HCT116 (cell line): ENCODE results near the gene BIN2. TPM values are rescaled to one million over a fixed set of nuclear protein-coding genes. Genes with fewer than 3 reads are reported as not detected.

ENCODE experiments used
- ATAC-seq: fragments of 200-7000 bp; cut with Tn5 transposase; 2 replicates; pipeline ENCODE4 v1.9.1; 2020; ENCODE audit warnings: mild to moderate bottlenecking, moderate library complexity
- BruUV-seq: library from RNA; stranded (reverse); fragments of 400-500 nt; replicated peaks from 2 replicates; lab custom pipeline; 2021; lab: Mats Ljungman, UMichigan
- CTCF ChIA-PET: fragments of 300-600 bp; sonication (Branson Sonifier 250); formaldehyde crosslinking; loops from one replicate; lab custom pipeline; 2021; ENCODE audit warnings: antibody characterized with exemption; lab: Charles Lee
- POLR2A ChIA-PET: fragments of 300-600, 350-600 bp; sonication (Branson Sonifier 250); formaldehyde crosslinking; loops from one replicate; lab custom pipeline; 2021; ENCODE audit warnings: antibody characterized with exemption; lab: Charles Lee
- RAD21 ChIA-PET, 2 experiments: fragments of 300-600 bp; sonication (Branson Sonifier 250); formaldehyde crosslinking; loops; one replicate each; lab custom pipeline; 2023; ENCODE audit warnings: low total read pairs in 2 of 2; ENCODE audit not compliant: uncharacterized antibody in 2 of 2, unreplicated experiment in 2 of 2, low non-redundant PET in 1 of 2; lab: Charles Lee
- DNase-seq: peaks from one replicate; pipeline ENCODE4 v3.0.0-alpha.2; 2010; ENCODE audit warnings: low read depth, low spot score
- H2AFZ ChIP-seq: fragments of 200-600 bp; shearing (Covaris generic), sonication (generic); 2 replicates; pipeline ENCODE4 v1.6.1; 2017; ENCODE audit warnings: low read depth, mixed run types, mixed read lengths, antibody characterized with exemption, low read length; ENCODE audit not compliant: poor library complexity, severe bottlenecking
- H3K27ac ChIP-seq: 2 replicates; pipeline ENCODE4 v1.5.1; 2012; ENCODE audit warnings: low read depth, low read length
- H3K27me3 ChIP-seq: fragments of 200-600 bp; sonication (generic); 2 replicates; pipeline ENCODE4 v1.6.1; 2016; ENCODE audit warnings: mixed run types, low read length, mixed read lengths; ENCODE audit not compliant: insufficient read depth
- H3K36me3 ChIP-seq, 2 experiments: fragments of 200-500 bp in 1 of 2; fragments of 200-600 bp in 1 of 2; sonication (Bioruptor generic) in 1 of 2; sonication (generic) in 1 of 2; 2 replicates each; pipeline versions ENCODE4 v1.5.1 to v1.6.1; 2014 to 2016; ENCODE audit warnings: low read length in 2 of 2, inconsistent platforms in 1 of 2, mixed read lengths in 1 of 2, mixed run types in 1 of 2; ENCODE audit not compliant: insufficient read depth in 2 of 2, control insufficient read depth in 1 of 2
- H3K4me1 ChIP-seq, 2 experiments: fragments of 200-600 bp in 1 of 2; sonication (generic) in 1 of 2; 2 replicates each; pipeline versions ENCODE4 v1.5.1 to v1.6.1; 2012 to 2017; ENCODE audit warnings: low read length in 2 of 2, inconsistent platforms in 1 of 2, mild to moderate bottlenecking in 1 of 2, mixed read lengths in 1 of 2, mixed run types in 1 of 2, moderate library complexity in 1 of 2; ENCODE audit not compliant: insufficient read depth in 2 of 2, control insufficient read depth in 1 of 2
- H3K4me2 ChIP-seq: fragments of 200-600 bp; sonication (generic); 2 replicates; pipeline ENCODE4 v1.6.1; 2017; ENCODE audit warnings: mixed run types, low read length, mixed read lengths
- H3K4me3 ChIP-seq, 2 experiments: fragments of 200-600 bp in 1 of 2; sonication (generic) in 1 of 2; replicated peaks in 1 of 2; 2 replicates each; pipeline ENCODE4 v1.5.1; 2011 to 2016; ENCODE audit warnings: low read length in 2 of 2, control low read depth in 1 of 2, low read depth in 1 of 2, mild to moderate bottlenecking in 1 of 2, mixed read lengths in 1 of 2, mixed run types in 1 of 2
- H3K79me2 ChIP-seq: fragments of 200-600 bp; sonication (generic); 2 replicates; pipeline ENCODE4 v1.6.1; 2017; ENCODE audit warnings: mild to moderate bottlenecking, mixed run types, low read length, moderate library complexity, mixed read lengths; ENCODE audit not compliant: insufficient read depth
- H3K9ac ChIP-seq: fragments of 200-600 bp; sonication (generic); 2 replicates; pipeline ENCODE4 v1.6.1; 2016; ENCODE audit warnings: low read length, mixed read lengths
- H3K9me2 ChIP-seq: fragments of 200-600 bp; sonication (generic), shearing (Covaris generic); 2 replicates; pipeline ENCODE4 v1.6.1; 2017; ENCODE audit warnings: mixed run types, mild to moderate bottlenecking, moderate library complexity; ENCODE audit not compliant: insufficient read depth
- H3K9me3 ChIP-seq, 2 experiments: fragments of 200-500 bp in 1 of 2; fragments of 200-600 bp in 1 of 2; sonication (Bioruptor generic) in 1 of 2; sonication (generic) in 1 of 2; 2 replicates each; pipeline ENCODE4 v1.6.1; 2014 to 2017; ENCODE audit warnings: low read length in 2 of 2, mixed read lengths in 2 of 2, inconsistent platforms in 1 of 2, low read depth in 1 of 2, mild to moderate bottlenecking in 1 of 2, mixed run types in 1 of 2, moderate library complexity in 1 of 2; ENCODE audit not compliant: control insufficient read depth in 1 of 2, insufficient read depth in 1 of 2
- H4K20me1 ChIP-seq: fragments of 200-600 bp; sonication (generic), shearing (Covaris generic); 2 replicates; pipeline ENCODE4 v1.6.1; 2017; ENCODE audit warnings: mixed run types, mild to moderate bottlenecking, moderate library complexity; ENCODE audit not compliant: insufficient read depth
- CBX3 ChIP-seq: IDR thresholded peaks from 2 replicates; pipeline ENCODE4 v1.6.1; 2012; ENCODE audit warnings: low read depth
- EZH2 ChIP-seq: fragments of 200-600 bp; sonication (generic); IDR thresholded peaks from 2 replicates; pipeline ENCODE4 v1.6.1; 2017; ENCODE audit warnings: antibody characterized with exemption, mixed run types
- EZH2phosphoT487 ChIP-seq: fragments of 200-600 bp; IDR thresholded peaks from 2 replicates; pipeline ENCODE4 v1.6.1; 2018; ENCODE audit warnings: antibody characterized with exemption, borderline replicate concordance
- FOSL1 ChIP-seq: IDR thresholded peaks from 2 replicates; pipeline ENCODE4 v1.6.1; 2012; ENCODE audit warnings: low read depth
- JUND ChIP-seq: IDR thresholded peaks from 2 replicates; pipeline ENCODE4 v1.6.1; 2012
- SIN3A ChIP-seq: IDR thresholded peaks from 2 replicates; pipeline ENCODE4 v1.6.1; 2012; ENCODE audit warnings: low read depth
- SP1 ChIP-seq: IDR thresholded peaks from 2 replicates; pipeline ENCODE4 v1.6.1; 2012; ENCODE audit warnings: low read depth
- SRF ChIP-seq: IDR thresholded peaks from 2 replicates; pipeline ENCODE4 v1.6.1; 2012; ENCODE audit warnings: low read depth
- intact Hi-C: fragments of 100-400 bp; cut with micrococcal nuclease; formaldehyde crosslinking; loops from 2 replicates; pipeline ENCODE4 v1.10.0; 2022
- total RNA-seq: library from RNA; stranded (reverse); gene quantifications from one replicate; pipeline ENCODE4 v1.2.1, GENCODE V29; 2021; ENCODE audit not compliant: unreplicated experiment
- TF ChIP-seq, protein P1 (sequence below): IDR thresholded peaks from 2 replicates; pipeline ENCODE4 v1.6.1; 2012
- TF ChIP-seq, protein P2 (sequence below): IDR thresholded peaks from 2 replicates; pipeline ENCODE4 v1.6.1; 2011; ENCODE audit warnings: mild to moderate bottlenecking, low read length, moderate library complexity; ENCODE audit not compliant: insufficient replicate concordance; ENCODE audit errors: extremely low read depth

The BIN2 gene
- total RNA-seq, 1 experiment from 2014 or later, result 0.22 TPM

DNA sequence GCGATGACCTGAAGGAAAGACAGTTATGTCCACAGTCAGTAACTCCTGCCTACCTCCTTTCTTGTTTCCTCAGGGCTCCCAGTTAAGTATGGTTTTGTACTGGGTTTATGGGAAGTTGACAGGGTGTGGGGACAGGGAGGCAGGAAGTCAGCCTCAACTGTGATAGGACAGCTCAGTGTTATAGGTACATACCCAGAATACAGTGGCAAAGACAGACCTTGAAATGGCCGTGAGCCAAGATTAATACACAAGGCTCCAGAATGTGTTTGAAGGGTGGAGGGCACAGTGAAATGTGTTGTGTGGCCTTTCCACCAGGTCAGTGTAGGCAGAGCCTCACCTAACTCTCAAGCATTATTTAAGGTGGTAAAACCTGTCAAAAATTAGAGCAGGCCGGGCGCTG lies 4.6 kb upstream of the BIN2 start:
- DNase-seq, result no peak
- intact Hi-C loops, result no loop called here
- no peaks in the 10 kb centered on the region for H4K20me1 ChIP-seq
- H3K27me3 ChIP-seq, result no peaks in the 10 kb centered on the region
- H3K36me3 ChIP-seq, result no peaks in the 10 kb centered on the region
- no peak overlapping the region for H3K4me2 ChIP-seq
- H3K79me2 ChIP-seq, result no peaks in the 10 kb centered on the region
- ATAC-seq, result no peak
- no TSS peak for BruUV-seq
- no peak overlapping the region for H2AFZ ChIP-seq
- H3K4me3 ChIP-seq, result no peak overlapping the region
- no peaks in the 10 kb centered on the region for H3K9me2 ChIP-seq
- TF ChIP-seq, protein P1, sequence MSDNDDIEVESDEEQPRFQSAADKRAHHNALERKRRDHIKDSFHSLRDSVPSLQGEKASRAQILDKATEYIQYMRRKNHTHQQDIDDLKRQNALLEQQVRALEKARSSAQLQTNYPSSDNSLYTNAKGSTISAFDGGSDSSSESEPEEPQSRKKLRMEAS, result no peak
- H3K27ac ChIP-seq, result no peak overlapping the region
- H3K4me1 ChIP-seq, result peaks cover 0 to 4% of the 10 kb centered on the region in 2 experiments; a peak in 1 of 4 replicates
- no peaks in the 10 kb centered on the region for H3K9me3 ChIP-seq
- CTCF ChIA-PET, result no interaction called here
- POLR2A ChIA-PET, result no interaction called here
- H3K9ac ChIP-seq, result no peak overlapping the region
- RAD21 ChIA-PET, result no interaction called here

DNA sequence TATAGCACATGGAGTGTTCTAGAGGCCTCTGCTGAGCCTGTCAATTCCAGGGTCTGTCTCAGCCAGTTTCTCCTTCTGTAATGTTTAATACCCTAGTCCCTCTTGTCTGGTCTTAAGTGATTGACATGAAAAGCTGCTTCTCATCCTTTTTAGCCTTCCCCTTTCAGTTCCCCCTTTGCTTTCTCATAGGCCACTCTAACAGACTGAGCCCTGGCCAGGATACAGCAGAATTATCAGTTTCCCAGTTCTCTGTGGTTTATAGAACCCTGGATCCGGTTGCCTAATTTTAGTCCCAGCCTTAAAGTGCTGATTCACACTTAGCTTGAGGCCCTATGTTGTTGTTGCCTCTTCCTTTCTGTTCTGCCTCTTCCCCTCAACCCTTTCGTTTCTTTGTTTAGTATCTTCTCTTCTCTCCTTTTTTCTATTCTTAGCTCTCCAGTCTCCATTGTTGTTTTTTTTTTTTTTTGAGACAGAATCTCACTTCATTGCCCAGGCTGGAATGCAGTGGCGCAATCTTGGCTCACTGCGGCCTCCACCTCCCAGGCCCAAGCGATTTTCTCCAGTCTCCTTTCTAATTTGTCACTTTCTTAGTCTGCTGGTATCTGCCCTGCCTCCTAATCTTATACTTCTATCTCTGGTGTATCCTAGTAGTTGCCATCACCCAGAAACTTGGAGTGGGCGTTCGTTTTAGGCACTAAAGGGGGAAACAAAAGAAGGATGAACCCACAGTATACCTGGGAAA lies 2.9 kb upstream of the BIN2 start:
- H2AFZ ChIP-seq, result no peak overlapping the region
- no peak overlapping the region for H3K27ac ChIP-seq

More for the DNA sequence above, 2.9 kb upstream of the BIN2 start:
- ChIA-PET POLR2A (no interaction called here), RAD21 (no interaction called here)
- Histone ChIP-seq H4K20me1 (no peaks in the 10 kb centered on the region), H3K4me3 (no peak overlapping the region), H3K9ac (no peak overlapping the region), H3K36me3 (no peaks in the 10 kb centered on the region), H3K27me3 (no peaks in the 10 kb centered on the region)
- TF ChIP-seq SRF, result no peak
- TF ChIP-seq, protein P2, sequence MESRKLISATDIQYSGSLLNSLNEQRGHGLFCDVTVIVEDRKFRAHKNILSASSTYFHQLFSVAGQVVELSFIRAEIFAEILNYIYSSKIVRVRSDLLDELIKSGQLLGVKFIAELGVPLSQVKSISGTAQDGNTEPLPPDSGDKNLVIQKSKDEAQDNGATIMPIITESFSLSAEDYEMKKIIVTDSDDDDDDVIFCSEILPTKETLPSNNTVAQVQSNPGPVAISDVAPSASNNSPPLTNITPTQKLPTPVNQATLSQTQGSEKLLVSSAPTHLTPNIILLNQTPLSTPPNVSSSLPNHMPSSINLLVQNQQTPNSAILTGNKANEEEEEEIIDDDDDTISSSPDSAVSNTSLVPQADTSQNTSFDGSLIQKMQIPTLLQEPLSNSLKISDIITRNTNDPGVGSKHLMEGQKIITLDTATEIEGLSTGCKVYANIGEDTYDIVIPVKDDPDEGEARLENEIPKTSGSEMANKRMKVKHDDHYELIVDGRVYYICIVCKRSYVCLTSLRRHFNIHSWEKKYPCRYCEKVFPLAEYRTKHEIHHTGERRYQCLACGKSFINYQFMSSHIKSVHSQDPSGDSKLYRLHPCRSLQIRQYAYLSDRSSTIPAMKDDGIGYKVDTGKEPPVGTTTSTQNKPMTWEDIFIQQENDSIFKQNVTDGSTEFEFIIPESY, result no peak
- no peak for TF ChIP-seq EZH2phosphoT487
- TF ChIP-seq JUND, result no peak
- no peak for TF ChIP-seq SIN3A
- TF ChIP-seq EZH2, result no peak
- TF ChIP-seq FOSL1, result no peak
- no peak for TF ChIP-seq SP1
- no peak for TF ChIP-seq CBX3
- TF ChIP-seq, all 23 proteins: peak for 0
- ATAC-seq (no peak), DNase-seq (no peak)
- no TSS peak for BruUV-seq
- intact Hi-C loops, result no loop called here
- Histone ChIP-seq H3K4me2 (no peak overlapping the region), H3K79me2 (no peaks in the 10 kb centered on the region), H3K9me3 (no peaks in the 10 kb centered on the region), H3K9me2 (no peaks in the 10 kb centered on the region), H3K4me1 (peaks cover 0 to 4% of the 10 kb centered on the region in 2 experiments; a peak in 1 of 4 replicates)
- CTCF ChIA-PET, result no interaction called here
